Caco-2 (cell line): Measurements from ENCODE around the gene DHX34. TPM values are rescaled to one million over a fixed set of nuclear protein-coding genes. Genes with fewer than 3 reads are reported as not detected.
"Not testable (repeated sequence)": the region's sequence is repeated elsewhere in the genome, so short reads cannot be mapped to it uniquely, and the experiment has no call there.

Source experiments
- BruUV-seq: library from RNA; stranded (reverse); fragments of 400-500 nt; replicated peaks from 2 replicates; lab custom pipeline; 2021; lab: Mats Ljungman, UMichigan
- CTCF ChIA-PET: fragments of 300-600 bp; sonication (Branson Sonifier 250); formaldehyde crosslinking; loops from one replicate; lab custom pipeline; 2022; ENCODE audit warnings: antibody characterized with exemption; lab: Charles Lee
- POLR2A ChIA-PET: fragments of 300-600 bp; sonication (Branson Sonifier 250); formaldehyde crosslinking; loops from one replicate; lab custom pipeline; 2022; ENCODE audit warnings: antibody characterized with exemption; lab: Charles Lee
- DNase-seq, 2 experiments: peaks; one replicate each; pipeline versions ENCODE4 v3.0.0 to v3.0.0-alpha.2; 2020 to 2022
- H3K27me3 ChIP-seq: replicated peaks from 2 replicates; pipeline ENCODE4 v1.6.0; 2011; ENCODE audit warnings: low read length; ENCODE audit not compliant: control insufficient read depth, insufficient read depth
- H3K36me3 ChIP-seq: 2 replicates; pipeline ENCODE4 v1.5.1; 2011; ENCODE audit warnings: low read length; ENCODE audit not compliant: control insufficient read depth, insufficient read depth
- H3K4me1 ChIP-seq: fragments of 250-450 bp; sonication (Bioruptor Pico); 2 replicates; pipeline ENCODE4 v1.5.1; 2020; ENCODE audit warnings: mild to moderate bottlenecking
- H3K4me3 ChIP-seq: 2 replicates; pipeline ENCODE4 v1.5.1; 2011; ENCODE audit warnings: low read depth, mild to moderate bottlenecking, control low read depth, low read length
- H3K9me3 ChIP-seq: fragments of 250-450 bp; sonication (Bioruptor Pico); 2 replicates; pipeline ENCODE4 v1.5.1; 2020; ENCODE audit warnings: mild to moderate bottlenecking, moderate library complexity
- H3K27ac Mint-ChIP-seq: one replicate; pipeline ENCODE4 v1.8.0; 2022; ENCODE audit warnings: mixed read lengths; ENCODE audit not compliant: unreplicated experiment
- H3K27me3 Mint-ChIP-seq: one replicate; pipeline ENCODE4 v1.8.0; 2022; ENCODE audit warnings: mixed read lengths; ENCODE audit not compliant: insufficient read depth, unreplicated experiment
- H3K36me3 Mint-ChIP-seq: one replicate; pipeline ENCODE4 v1.8.0; 2022; ENCODE audit warnings: mild to moderate bottlenecking, mixed read lengths; ENCODE audit not compliant: insufficient read depth, unreplicated experiment
- H3K4me1 Mint-ChIP-seq: one replicate; pipeline ENCODE4 v1.8.0; 2022; ENCODE audit warnings: low read depth, mixed read lengths; ENCODE audit not compliant: unreplicated experiment
- H3K4me3 Mint-ChIP-seq: one replicate; pipeline ENCODE4 v1.8.0; 2022; ENCODE audit warnings: mild to moderate bottlenecking, moderate library complexity, mixed read lengths; ENCODE audit not compliant: unreplicated experiment
- H3K9me3 Mint-ChIP-seq: one replicate; pipeline ENCODE4 v1.8.0; 2022; ENCODE audit warnings: mixed read lengths; ENCODE audit not compliant: unreplicated experiment
- intact Hi-C: fragments of 100-400 bp; cut with micrococcal nuclease; formaldehyde crosslinking; loops from one replicate; pipeline ENCODE4 v1.10.0; 2022; ENCODE audit not compliant: unreplicated experiment
- total RNA-seq: library from RNA; stranded (reverse); gene quantifications from 2 replicates; pipeline ENCODE4 v1.2.3, GENCODE V29; 2022
- TF ChIP-seq, protein P1 (sequence below), 2 experiments: fragments of 200-600 bp in 1 of 2; IDR thresholded peaks; 1 replicate in 1 of 2; 2 replicates in 1 of 2; pipeline versions ENCODE4 v1.5.1 to v1.8.0; 2011 to 2022; ENCODE audit warnings: antibody characterized with exemption in 1 of 2, control low read depth in 1 of 2, inconsistent platforms in 1 of 2, low read depth in 1 of 2, low read length in 1 of 2, mild to moderate bottlenecking in 1 of 2, moderate library complexity in 1 of 2; ENCODE audit not compliant: insufficient read depth in 1 of 2, severe bottlenecking in 1 of 2, unreplicated experiment in 1 of 2

Gene DHX34
- total RNA-seq, 1 experiment from 2014 or later, result 28.7 TPM

DNA sequence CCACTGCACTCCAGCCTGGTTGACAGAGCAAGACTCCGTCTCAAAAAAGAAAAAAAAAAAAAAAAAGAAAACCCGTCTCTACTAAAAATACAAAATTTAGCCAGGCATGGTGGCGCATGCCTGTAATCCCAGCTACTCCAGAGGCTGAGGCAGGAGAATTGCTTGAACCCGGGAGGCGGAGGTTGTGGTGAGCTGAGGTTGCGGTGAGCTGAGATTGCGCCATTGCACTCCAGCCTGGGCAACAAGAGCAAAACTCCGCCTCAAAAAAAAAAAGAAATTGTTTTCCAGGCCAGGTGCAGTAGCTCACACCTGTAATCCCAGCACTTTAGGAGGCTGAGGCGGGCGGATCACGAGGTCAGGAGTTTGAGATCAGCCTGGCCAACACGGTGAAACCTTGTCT, 37.5 kb downstream of the DHX34 start:
- H3K4me3 Mint-ChIP-seq, H3K27me3 ChIP-seq, H3K27ac Mint-ChIP-seq, H3K36me3 ChIP-seq, intact Hi-C loops, POLR2A ChIA-PET, H3K9me3 ChIP-seq, H3K4me1 Mint-ChIP-seq, DNase-seq, BruUV-seq, H3K9me3 Mint-ChIP-seq, H3K4me1 ChIP-seq, H3K4me3 ChIP-seq, H3K27me3 Mint-ChIP-seq: not testable (repeated sequence)
- CTCF ChIA-PET, result interaction anchor here (1.1 kb wide), 1 partner anchor 38 kb away, joined by 5 read pairs; the partner anchor contains the start of gene DHX34
- peaks cover 18% of the 10 kb centered on the region for H3K36me3 Mint-ChIP-seq

DNA sequence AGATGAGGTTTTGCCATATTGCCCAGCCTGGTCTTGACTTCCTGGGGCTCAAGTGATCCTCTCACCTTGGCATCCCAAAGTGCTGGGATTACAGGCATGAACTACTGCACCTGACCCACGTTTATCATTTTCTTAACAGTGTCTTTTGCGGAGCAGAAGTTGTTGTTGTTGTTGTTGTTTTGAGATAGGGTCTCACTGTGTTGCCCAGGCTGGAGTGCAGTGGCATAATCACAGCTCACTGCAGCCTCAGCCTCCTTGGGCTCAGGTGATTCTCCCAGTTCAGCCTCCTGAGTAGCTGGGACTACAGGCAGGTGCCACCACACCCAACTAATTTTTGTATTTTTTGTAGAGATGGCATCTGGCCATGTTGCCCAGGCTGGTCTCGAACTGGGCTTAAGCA, 38.5 kb downstream of the DHX34 start:
- intact Hi-C loops, POLR2A ChIA-PET: not testable (repeated sequence)

DNA sequence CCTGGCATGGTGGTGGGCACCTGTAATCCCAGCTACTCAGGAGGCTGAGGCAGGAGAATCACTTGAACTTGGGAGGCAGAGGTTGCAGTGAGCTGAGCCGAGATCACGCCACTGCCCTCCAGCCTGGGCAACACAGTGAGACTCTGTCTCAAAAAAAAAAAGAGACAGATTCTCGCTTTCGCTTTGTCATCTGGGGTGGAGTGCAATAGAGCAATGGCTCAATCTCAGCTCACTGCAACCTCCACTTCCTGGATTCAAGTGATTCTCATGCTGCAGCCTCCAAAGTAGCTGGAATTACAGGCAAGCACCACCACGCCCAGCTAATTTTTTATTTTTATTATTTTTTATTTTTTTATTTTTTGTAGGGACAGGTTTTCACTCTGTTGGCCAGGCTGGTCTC, 39.6 kb downstream of the DHX34 start:
- H3K9me3 Mint-ChIP-seq, H3K9me3 ChIP-seq, H3K4me3 ChIP-seq, H3K36me3 Mint-ChIP-seq, H3K27ac Mint-ChIP-seq, H3K27me3 Mint-ChIP-seq, H3K4me3 Mint-ChIP-seq, H3K4me1 ChIP-seq, H3K27me3 ChIP-seq, H3K36me3 ChIP-seq, intact Hi-C loops, BruUV-seq, DNase-seq, H3K4me1 Mint-ChIP-seq: not testable (repeated sequence)
- ChIA-PET POLR2A (interaction anchor here (0.9 kb wide), 1 partner anchor 941 kb away, joined by 4 read pairs; no protein-coding TSS in a partner anchor), CTCF (interaction anchor here (1.0 to 1.2 kb wide), 2 partner anchors 39 to 44 kb away, joined by 3 read pairs; partner anchors contain the start of gene DHX34)

More for the DNA sequence above, 38.5 kb downstream of the DHX34 start:
- not testable (repeated sequence) for H3K36me3 ChIP-seq, H3K4me3 Mint-ChIP-seq, H3K9me3 Mint-ChIP-seq, H3K4me1 Mint-ChIP-seq, H3K4me1 ChIP-seq, H3K27ac Mint-ChIP-seq, H3K27me3 Mint-ChIP-seq, H3K9me3 ChIP-seq, BruUV-seq, H3K27me3 ChIP-seq, DNase-seq, H3K4me3 ChIP-seq, H3K36me3 Mint-ChIP-seq
- CTCF ChIA-PET, result interaction anchor here (0.6 kb wide), 1 partner anchor 46 kb away, joined by 3 read pairs; no protein-coding TSS in a partner anchor

DNA sequence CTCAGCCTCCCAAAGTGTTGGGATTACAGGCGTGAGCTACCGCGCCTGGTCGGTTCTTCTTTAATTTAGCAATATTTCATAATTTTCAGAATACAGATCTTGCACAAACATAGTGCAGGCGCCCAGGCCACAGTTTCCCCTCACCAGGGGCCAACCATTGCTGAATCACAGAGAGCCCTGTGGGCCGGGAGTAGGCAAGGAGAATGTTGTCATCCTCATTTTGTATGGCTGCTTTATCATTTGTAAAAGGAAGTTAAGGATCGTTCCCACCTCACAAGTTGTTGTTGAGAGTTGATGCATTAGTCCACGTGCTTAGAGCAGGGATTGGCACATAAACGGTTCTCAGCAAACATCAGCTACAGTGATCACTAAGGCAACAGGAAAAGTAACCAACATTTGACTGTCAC, 40.0 kb downstream of the DHX34 start:
- H3K4me1 ChIP-seq, result no peaks in the 10 kb centered on the region
- ChIA-PET CTCF (interaction anchor here (0.5 to 1.2 kb wide), 3 partner anchors 40 to 306 kb away, joined by 3 to 4 read pairs (median 3); partner anchors contain the start of gene DHX34), POLR2A (interaction anchor here (0.9 kb wide), 1 partner anchor 941 kb away, joined by 4 read pairs; no protein-coding TSS in a partner anchor)
- Mint-ChIP-seq H3K36me3 (no peaks in the 10 kb centered on the region), H3K27me3 (peaks cover 4% of the 10 kb centered on the region), H3K27ac (no peak overlapping the region), H3K9me3 (no peaks in the 10 kb centered on the region), H3K4me1 (no peaks in the 10 kb centered on the region), H3K4me3 (no peak overlapping the region)
- no peaks in the 10 kb centered on the region for H3K9me3 ChIP-seq
- DNase-seq, result no peak
- H3K27me3 ChIP-seq, result no peaks in the 10 kb centered on the region
- H3K4me3 ChIP-seq, result no peak overlapping the region
- TF ChIP-seq, protein P1, sequence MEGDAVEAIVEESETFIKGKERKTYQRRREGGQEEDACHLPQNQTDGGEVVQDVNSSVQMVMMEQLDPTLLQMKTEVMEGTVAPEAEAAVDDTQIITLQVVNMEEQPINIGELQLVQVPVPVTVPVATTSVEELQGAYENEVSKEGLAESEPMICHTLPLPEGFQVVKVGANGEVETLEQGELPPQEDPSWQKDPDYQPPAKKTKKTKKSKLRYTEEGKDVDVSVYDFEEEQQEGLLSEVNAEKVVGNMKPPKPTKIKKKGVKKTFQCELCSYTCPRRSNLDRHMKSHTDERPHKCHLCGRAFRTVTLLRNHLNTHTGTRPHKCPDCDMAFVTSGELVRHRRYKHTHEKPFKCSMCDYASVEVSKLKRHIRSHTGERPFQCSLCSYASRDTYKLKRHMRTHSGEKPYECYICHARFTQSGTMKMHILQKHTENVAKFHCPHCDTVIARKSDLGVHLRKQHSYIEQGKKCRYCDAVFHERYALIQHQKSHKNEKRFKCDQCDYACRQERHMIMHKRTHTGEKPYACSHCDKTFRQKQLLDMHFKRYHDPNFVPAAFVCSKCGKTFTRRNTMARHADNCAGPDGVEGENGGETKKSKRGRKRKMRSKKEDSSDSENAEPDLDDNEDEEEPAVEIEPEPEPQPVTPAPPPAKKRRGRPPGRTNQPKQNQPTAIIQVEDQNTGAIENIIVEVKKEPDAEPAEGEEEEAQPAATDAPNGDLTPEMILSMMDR (IDR thresholded peaks at IDR 0.05; ENCODE audit: insufficient read depth in 1 of 2, low read depth in 1 of 2, low read length in 1 of 2, severe bottlenecking in 1 of 2, unreplicated experiment in 1 of 2), result no peak
- no peaks in the 10 kb centered on the region for H3K36me3 ChIP-seq
- intact Hi-C loops, result no loop called here
- BruUV-seq, result no TSS peak
